ENCODE data around the gene EPHB2.
A peak's percentile ranks its signal among the peaks of the same experiment; 100 is the strongest.

EPHB2 gene

DNA sequence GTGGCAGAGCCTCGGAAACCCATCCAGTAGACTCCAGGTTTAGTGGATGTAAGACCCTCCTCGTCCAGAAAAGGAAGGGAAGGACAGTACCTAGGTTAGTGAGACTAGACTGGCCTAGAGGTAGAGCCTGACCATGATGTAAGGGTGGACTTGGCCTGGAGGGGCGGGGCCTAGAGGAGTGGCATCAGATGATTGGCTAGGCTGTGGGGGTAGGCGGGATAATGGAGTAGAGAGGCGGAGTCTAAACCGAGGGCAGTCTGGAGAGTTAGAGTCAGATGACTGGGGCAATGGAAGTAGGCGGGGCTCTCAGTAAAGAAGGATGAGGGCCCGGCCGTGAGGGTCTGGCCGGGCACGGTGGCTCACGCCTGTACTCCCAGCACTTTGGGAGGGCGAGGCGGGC is 70.1 kb downstream of the EPHB2 start:
- ATAC-seq (no peak), DNase-seq (no peak)

DNA sequence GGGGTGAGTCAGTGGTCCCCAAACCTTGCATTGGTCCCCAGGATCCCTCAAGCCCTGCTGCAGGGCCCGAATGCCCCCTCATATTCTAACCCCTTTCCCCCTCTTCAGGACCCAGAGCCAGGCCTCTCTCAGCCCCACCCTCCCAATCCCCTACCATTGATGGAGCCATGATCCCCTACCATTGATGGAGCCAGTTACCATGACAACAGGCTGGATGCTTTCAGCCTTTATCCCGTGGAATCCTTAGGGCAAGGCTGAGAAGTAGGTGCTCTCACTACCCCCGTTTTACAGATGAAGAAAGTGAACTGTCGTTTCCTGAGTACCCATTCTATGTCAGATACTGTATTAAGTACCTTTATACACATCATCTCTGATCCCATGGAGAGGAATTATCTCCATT is 70.8 kb downstream of the EPHB2 start:
- DNase-seq (no peak), ATAC-seq (no peak)

DNA sequence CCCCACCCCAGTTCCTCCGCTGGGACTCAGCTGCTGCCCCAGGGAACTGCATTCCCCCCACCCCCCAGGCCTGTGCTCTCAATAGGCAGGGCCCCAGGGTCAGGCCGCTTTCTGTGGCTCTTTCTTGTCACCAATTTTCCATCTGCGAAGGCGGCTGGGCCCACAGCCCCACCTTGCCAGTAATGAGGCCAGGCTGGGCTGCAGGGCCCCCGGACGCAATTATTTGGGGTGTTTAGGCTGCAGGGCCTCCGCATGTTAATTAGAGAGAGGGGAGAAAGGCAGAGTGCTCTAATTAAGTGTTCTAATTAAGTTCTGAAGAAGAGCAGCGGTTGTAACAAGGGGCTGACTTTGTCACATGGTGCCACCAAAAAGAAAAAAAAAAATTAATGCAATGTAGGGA is 71.8 kb downstream of the EPHB2 start:
- DNase-seq, result no peak
- no peak for ATAC-seq

DNA sequence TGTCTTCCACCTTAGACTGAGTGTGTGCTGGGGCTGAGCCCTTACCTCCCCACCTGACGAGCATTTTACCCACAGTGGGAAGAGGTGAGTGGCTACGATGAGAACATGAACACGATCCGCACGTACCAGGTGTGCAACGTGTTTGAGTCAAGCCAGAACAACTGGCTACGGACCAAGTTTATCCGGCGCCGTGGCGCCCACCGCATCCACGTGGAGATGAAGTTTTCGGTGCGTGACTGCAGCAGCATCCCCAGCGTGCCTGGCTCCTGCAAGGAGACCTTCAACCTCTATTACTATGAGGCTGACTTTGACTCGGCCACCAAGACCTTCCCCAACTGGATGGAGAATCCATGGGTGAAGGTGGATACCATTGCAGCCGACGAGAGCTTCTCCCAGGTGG is 73.7 kb downstream of the EPHB2 start:
- no peak for DNase-seq
- no peak for ATAC-seq

DNA sequence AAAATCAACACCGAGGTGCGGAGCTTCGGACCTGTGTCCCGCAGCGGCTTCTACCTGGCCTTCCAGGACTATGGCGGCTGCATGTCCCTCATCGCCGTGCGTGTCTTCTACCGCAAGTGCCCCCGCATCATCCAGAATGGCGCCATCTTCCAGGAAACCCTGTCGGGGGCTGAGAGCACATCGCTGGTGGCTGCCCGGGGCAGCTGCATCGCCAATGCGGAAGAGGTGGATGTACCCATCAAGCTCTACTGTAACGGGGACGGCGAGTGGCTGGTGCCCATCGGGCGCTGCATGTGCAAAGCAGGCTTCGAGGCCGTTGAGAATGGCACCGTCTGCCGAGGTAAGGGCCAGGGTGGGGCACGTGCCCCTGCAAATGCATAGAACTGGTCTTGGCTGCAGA is 74.1 kb downstream of the EPHB2 start:
- no peak for ATAC-seq
- no peak for DNase-seq

DNA sequence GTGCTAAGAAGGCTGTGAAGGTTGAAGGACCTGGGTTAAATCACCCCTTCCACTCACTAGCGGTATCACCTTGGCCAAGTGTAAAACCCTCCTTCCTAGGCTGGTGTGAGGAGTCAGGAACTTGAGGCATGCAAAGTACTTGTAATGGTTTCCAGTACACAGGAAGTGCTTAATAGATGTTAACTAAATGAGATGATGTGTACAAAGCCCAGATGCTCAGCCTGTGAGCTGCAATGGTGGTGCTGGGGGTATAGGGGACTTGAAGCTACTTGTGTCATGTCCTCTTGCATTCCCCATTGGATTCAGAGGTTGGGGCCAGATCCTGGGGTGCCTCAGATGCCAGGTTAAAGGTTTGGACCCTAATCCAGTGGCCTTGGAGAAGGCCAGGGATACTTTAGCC is 75.5 kb downstream of the EPHB2 start:
- no peak for DNase-seq
- ATAC-seq, result peak; percentile 19

DNA sequence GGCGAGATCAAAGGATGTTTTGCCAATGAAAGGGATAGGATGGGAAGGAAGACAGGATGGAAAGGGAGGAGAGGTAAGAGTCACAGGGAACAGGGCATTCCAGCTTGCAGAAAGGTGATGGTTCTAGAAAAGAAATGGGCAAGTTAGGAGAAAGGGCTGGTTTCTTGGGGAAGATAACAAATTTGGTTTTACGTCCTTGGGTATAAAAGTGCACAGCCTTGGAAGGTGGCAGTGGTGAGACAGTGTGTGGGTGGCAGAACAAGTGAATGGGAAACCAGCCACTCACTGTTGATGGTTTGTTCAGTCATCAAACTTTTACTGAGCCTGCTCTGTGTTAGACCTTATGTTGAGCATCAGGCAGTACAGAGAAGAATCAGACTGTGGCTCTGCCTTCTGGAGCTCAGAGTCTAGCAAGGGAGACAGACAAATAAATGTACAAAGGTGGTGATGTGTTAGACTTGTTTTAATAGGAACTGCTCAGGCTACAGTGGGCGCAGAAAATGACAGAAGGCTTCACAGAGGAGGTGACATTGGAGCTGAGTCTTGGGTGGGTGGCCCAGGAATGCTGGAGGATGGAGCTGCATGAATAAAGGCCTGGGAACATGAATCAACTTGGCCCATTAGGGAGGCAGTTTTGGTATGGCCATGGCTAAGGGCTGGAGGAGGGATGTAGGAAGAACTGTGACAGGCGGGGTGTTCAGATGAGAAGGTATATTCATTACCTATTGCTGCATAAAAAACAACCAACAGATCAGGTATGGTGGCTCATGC is 76.3 kb downstream of the EPHB2 start:
- no peak for ATAC-seq

DNA sequence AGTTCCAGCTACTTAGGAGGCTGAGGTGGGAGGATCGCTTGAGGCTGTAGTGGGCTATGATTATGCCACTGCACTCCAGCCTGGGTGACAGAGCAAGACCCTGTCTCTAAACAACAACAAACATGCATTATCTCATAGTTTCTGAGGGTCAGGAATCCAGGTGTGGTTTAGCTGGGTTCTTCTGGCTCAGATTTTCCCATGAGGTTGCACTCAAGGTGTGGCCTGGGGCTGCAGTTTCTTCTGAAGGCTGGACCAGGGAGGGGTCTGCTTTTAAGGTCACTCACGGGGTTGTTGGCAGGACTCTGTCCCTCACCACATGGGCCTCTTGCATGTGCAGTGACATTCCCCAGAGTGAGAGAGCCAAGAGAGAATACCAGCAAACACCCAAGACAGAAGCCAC is 77.0 kb downstream of the EPHB2 start:
- ATAC-seq, result no peak
- no peak for DNase-seq

More for the DNA sequence above, 76.3 kb downstream of the EPHB2 start:
- no peak for DNase-seq

DNA sequence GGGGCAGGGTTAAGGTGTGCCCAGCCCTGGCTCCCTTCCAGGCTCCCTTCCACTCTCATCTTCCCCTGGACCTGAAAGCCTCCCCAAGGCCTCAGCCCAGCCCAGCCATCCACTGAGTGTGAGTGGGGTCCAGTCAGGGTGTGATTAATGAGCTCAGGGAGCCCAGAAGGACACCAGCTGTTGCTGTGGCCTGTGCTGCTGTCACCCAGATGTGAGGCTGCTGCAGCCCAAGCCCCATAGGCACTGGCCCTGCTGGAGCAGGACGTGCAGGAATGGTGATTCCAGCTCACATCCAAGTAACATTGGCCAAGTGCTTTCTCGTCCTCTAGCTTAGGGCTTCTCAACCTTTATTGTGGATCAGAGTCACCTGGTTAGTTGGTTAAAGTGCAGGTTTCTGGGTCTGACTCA is 77.6 kb downstream of the EPHB2 start:
- ATAC-seq, result no peak
- no peak for DNase-seq

DNA sequence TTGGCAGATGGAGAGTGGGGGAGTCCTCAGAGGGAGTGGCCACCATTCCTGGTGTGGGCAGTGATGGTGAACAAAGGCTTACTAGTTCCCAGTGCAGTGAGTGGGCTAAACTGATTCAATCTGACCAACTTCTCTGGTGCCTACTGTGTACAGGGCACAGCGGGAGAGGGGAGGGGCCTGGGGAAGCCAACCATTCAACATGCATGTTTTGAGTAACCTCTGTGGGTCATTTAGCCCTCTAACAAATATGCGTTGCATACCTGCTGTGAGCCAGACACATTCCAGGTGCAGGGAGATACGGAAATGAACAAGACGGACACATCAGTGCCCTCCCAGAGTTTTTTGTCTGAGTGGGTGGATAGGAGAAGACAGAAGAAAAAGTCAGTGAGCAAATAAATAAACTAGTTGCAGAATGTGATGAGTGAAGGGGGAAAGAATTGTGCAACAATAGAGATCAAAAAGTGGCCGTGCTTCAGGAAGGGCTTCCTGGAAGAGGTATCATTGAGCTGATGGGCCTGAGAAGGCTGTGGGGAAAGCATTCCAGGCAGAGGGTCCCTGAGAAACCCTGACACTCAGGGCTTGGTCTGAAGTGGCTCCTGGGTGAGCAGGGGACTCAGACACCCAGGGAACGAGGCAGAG is 78.8 kb downstream of the EPHB2 start:
- ATAC-seq, result no peak
- DNase-seq, result no peak

DNA sequence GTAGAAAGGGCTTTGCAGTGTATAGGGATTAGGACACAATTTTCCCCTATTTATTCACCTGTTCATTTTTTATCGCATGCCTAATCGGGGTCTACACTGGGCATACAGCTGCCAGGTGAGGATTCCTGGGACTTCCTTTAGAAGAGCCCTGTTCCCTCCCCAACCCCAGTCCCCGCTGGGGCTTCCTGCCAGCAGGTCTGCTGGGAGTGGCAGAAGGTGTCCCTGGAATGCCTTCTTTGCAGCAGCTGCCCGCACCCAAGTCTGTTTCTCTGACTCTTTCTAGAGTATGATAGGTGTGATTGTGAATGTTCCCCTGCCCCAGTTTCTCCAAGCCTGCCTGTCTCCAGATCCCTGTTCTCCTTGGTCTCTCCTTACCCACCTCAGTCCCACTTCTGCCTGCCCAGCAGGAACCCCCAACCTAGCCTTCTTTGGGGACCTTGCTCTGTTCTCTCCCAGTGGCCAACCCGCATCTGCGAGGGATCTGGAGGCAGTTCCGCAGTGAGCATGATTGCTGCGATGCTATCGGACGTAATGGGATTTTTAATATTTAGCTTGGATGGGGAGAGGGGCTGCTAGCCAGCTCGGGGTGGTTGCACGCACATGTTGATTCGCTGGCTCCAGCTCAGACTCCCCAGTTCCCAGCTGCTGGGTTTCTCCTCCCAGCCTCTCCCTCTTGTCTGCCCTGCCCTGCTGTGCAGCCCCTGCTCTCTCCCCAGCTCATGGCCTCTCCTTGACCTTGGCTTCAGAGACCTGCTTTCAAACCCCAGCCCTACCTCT is 79.8 kb downstream of the EPHB2 start:
- DNase-seq, result no peak
- ATAC-seq, result no peak

DNA sequence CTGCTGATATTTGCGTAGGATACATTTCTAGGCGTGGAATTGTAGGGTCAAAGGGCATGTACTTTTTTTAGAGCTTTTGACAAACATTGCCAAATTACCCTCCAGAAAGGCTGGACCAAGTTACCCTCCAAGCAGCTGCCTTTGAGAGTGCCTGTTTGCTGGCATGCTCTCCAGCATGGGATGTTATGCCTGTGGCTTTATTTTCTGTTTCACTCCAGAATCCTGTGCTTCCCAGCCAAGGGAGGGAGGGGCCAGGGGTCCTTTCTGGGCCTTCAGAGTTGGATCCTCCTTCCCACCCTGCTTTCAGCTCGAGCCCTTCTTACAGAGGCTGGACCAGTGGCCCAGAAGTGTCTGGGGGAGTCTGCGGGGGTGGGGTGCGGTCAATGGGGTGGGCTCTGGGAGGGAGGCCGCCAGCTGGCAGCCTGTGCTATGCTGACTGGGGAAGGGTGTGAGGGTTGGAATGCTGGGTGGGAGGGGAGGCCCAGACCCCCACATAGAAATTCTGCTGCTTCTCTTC is 81.2 kb downstream of the EPHB2 start:
- ATAC-seq (no peak), DNase-seq (no peak)

DNA sequence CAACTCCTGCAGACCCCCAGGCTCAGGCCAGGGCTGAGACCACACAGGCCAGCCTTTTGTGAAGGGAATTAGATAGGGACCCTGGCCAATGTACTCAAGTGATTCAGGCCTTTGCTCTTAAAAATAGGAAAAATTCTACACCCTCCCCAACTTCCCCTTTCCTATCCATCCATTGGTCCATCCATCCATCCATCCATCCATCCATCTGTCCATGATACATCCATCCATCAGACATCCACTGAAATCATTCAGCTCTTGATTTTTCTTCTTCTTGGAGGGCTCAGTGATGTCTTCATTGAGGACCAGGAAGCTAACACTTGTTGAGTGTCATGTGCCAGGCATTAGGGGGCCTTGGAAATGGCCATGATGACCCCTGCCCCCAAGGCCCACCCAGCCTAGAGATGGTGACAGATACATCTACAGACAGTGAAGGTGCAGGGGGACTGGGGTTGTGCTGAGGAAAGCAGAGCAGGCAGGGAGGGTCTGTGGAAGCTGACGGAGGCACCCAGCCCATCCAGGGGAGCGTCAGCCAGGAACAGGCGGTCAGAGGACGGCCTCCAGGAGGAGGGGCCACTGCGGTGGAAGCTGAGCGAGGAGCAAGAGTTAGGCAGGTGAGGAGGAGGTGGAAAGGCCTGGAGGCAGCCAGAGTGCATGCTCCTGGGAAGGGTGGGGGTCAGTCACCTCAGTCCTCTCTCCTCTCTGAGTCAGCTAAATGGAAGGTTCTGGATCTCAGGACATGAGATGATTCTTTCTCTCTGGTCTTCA is 81.9 kb downstream of the EPHB2 start:
- no peak for ATAC-seq
- no peak for DNase-seq

DNA sequence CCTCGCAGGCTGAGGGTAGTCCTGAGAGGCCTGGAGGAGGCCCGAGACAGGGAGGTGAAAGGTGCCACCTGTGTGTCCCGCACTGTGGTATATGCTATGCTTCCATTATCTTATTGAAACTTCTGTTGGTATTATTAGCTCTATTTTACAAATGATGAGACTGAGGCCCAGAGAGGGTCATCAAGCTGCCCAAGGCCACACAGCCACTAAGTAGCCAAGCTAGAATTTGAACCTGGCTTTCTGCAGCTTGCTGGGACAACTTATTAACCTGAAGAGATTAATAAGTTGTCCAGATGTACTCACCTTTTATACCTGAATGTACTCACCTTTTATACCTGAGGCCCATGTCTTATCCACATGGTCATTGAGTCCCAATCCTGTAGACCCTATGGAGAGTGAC is 83.0 kb downstream of the EPHB2 start:
- DNase-seq (no peak), ATAC-seq (no peak)

DNA sequence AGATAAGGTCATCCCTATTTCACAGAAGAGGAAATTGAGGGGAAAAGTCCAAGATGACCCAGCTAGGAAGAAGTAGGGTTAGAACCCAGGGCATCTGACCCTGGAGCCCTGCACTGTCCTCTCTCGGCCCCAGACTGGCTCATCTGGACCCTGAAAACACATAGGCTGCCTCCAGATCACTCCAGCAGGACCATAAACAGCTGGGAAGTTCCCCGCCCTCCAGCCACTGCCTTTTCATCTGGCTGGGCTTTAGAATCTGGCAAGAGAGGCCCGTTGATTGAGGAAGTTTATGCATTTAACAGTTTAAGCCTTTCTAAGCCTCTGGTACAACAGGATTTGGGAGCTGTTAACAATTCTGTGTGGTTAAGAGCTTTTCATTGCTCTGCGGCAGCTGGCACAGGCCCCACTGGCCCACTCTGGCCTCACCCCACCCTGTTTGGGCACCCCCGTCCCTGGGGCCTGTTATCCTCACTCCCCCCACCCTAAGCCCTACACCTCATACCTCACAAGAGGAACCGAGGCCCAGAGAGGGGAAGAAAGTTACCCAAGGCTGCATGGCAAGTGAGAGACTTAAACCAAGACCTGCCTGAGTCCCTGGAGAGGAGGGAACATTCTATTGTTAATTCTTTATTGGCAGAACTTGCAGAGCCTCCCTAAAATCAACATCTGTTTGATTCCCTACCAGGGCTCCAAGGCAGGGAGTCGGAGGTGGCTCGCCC is 84.2 kb downstream of the EPHB2 start:
- no peak for DNase-seq
- no peak for ATAC-seq

DNA sequence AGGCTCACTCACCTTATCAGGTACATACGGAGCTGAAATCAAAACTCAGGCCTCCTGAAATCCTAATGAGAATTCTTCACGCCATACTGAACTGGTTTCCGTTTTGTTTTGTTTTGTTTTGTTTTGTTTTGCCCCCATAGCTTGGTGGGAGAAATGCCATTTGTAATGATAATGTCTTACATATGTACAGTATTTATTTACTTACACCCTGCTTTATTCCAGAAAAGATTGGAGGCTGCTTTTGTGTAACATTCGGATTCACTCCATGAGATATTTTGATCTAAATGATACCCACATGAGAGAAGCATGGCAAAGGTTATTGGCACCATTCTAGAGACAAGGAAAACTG is 84.7 kb downstream of the EPHB2 start:
- DNase-seq (no peak), ATAC-seq (no peak)

DNA sequence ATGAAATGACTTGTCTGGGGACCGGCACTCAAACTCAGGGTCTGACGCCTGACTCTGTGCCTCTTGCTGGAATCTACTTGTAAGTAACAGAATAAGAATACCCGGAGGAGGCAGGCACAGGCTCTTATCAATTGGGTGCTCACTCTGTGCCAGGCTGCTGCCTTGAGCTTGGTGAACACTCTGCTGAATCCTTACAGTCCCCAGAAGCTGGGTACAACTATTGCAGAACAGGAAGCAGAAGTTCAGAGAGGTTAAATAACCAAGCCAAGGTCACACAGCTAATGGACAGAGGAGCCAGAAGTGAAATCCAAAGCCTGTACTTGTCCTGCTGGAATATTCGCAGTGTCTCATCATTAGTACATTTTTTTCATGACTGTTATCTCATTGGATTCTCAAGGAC is 86.0 kb downstream of the EPHB2 start:
- ATAC-seq (no peak), DNase-seq (no peak)

DNA sequence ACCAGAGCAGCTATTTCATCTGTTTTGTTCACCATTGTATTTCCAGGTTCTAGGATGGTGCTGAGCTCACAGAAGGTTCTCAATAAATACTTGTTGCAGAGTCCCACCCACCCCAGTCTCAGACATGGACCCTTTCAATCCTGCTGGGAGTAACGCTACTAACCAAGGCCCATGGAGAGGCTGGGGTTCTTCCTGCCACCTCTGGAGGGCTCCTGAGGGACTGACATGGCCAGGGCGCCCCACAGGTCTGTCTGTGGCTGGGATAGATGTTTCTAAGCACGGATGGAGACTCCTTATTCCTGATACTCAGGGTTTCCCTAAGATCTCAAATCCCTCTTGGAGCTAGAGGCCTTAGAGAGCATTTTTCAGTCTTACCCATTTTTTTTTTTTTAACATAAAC is 87.4 kb downstream of the EPHB2 start:
- no peak for DNase-seq
- no peak for ATAC-seq

DNA sequence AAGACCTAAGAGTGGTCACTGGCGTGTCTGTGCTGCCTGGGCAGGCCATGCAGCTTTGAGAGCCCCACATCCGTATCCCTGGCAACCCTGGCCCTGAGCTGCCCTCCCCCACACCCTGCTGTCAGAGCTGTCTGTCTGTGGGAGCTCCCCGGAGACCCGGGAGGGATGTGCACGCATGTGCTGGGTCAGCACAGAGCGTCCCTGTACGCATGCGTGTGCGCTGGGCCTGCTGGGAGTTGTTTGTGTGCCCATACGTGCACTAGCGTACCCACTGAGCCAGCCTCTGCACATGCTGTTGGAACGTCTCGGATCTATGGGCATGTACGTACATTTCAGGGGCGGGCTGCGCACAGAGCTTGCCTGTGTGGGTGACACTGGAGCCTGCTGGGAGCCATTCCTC is 89.3 kb downstream of the EPHB2 start:
- DNase-seq (no peak), ATAC-seq (no peak)

DNA sequence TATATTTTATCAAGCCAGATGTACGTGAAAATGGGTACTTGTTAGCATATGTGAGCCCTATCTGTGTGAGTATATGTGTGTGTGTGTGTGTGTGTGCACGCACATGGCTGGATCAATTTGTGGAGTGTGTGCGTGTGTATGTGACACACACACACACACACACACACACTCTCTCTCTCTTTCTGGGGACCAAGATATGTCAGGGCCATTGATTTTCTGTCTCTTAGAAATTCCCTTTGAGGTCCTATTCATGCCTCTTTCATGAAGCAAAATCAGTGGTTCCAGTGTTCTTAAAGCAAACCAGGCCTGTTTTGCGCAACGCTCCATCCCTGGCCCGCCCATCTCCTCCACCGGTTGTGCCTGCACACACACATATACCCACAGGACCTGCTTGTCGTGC is 90.0 kb downstream of the EPHB2 start:
- DNase-seq, result no peak
- no peak for ATAC-seq

DNA sequence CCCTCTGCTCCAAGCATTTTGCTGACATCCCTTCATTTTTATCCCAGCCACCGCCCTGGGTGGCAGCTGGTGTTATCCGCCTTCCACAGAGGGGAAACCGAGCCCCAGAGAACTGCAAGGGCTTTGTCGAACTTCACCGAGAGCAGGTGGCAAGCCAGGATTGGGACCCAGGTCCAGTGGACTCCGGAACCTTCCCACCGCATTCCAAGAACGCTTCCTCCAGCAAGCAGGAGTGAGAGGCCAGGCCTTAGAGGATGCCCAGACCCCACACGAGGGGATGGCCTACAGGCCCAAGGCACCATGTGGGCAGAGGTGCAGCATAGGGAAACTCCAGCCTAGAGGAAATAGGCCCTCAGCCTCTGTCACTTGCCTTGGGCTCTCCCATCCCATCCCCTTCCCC is 90.7 kb downstream of the EPHB2 start:
- DNase-seq, result no peak
- ATAC-seq, result no peak

DNA sequence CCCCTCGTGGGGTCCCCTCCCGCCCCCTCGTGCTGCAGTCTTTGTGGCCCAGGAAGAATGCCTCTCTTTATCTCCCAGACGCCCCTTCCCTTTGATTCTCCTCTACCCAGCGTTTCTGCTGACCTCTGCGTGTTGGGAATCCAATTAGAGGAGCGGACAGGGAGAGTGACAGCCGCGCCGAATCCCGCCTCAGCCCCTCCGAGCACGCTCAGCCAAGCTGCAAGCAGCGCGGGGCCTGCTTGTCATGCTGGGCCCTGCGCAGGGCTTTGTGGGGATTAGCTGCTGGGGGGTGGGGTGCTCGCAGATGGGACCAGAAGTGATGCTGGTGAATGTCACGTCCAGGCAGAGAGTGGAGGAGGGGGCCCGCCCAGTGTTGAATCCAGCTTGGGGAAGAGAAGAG is 91.1 kb downstream of the EPHB2 start:
- no peak for ATAC-seq
- no peak for DNase-seq
